HT-29 (cell line): ENCODE data around the gene SUCLG2. TPM values are rescaled to one million over a fixed set of nuclear protein-coding genes. Genes with fewer than 3 reads are reported as not detected.

Source experiments
- DNase-seq: peaks from one replicate; pipeline ENCODE4 v3.0.0-alpha.2; 2015; ENCODE audit warnings: low spot score
- total RNA-seq: library from RNA; depleted of rRNA; stranded (reverse); fragments of >200 nt; shearing (Covaris generic); gene quantifications from 2 replicates; pipeline ENCODE4 v1.2.3, GENCODE V29; 2014

SUCLG2 gene
- total RNA-seq, 1 experiment from 2014 or later: 13.9 TPM

DNA sequence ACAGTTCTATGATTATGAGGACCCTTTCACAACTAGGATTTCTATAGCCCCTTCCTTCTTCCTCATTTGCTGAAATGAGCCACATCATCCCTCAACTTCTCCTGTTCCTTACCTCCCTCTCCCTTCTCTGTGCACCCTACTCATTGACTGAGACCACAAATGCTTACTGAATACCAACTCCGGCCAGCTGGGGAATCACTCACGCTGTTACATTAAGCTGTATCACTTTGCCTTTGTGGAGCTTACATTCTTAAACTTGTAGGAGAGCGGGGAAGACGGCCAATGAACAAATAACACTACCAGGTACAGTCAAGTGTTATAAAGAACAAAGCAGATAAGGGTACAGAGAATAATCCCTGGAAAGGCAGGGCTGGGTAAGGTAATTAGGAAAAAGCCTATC lies 5.7 kb downstream of the SUCLG2 start:
- no peak for DNase-seq

DNA sequence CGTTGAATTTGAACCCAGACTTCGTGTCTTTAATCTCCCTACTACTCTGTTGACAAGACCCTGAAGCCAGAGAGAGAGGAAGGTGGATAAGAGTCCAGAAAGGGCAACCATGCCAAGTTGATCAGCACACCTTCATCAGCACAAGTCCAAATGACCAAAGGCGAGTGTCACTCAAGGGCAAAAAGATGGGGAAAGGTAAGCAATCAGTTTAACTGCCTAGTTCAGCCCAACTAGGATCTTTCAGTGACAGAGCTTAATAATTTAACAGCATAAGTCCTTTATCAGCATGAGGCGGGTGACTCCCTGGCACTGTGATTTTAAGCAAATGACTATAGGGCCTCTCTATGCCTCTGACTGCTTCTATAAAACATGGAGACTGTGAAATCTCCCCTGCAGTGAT lies 6.2 kb downstream of the SUCLG2 start:
- no peak for DNase-seq

GRCh38 chr3:67647390-67647878 lies 7.0 kb downstream of the SUCLG2 start:
- peak; percentile 52 for DNase-seq

- no peak for DNase-seq
Observed at GRCh38 chr3:67646586-67647234, 7.7 kb downstream of the SUCLG2 start.

DNA sequence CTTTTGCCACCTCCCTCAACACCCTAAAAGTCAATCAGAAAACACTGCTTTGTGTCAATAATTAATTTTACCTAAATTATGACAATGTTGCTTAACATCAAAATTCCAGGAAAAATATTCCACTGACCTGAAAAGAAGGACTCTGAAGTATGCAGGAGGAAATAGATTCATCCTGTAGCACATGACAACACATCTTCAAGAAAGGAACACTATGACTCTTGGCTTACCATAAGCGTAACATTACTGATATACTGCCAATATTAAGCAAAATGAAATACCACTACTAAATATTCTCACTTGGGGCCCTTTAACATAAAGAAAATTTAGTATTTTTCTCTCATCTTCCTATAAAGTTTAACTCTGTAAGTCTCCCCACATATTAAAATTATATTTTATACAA lies 9.6 kb downstream of the SUCLG2 start:
- DNase-seq: no peak

- no peak for DNase-seq
Observed at GRCh38 chr3:67642734-67643133, 11.7 kb downstream of the SUCLG2 start.

- DNase-seq: no peak
Observed at GRCh38 chr3:67642190-67642589, 12.2 kb downstream of the SUCLG2 start.

- DNase-seq: no peak
Observed at GRCh38 chr3:67641451-67641850, 13.0 kb downstream of the SUCLG2 start.

- no peak for DNase-seq
Observed at GRCh38 chr3:67640023-67640660, 14.3 kb downstream of the SUCLG2 start.

- DNase-seq: no peak
Observed at GRCh38 chr3:67637255-67637900, 17.0 kb downstream of the SUCLG2 start.

DNA sequence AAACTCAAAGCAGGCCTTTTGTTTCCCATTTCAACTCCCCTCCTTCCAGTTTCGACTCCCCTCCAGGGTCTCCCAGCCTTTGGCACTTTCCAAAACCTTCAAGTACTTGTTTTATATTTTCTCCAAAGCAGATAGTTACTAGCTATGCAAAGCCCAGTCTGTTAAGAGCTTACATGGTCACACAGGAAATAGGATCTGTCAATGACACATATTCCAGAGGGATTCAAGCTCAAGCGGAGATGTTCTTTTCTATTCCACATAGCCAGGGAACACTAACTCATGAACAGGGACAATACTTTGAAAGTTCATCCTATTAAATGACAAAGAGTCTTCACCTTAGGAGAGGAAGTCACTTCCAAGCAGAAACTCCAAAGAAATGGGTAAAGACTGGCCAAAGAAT lies 18.6 kb downstream of the SUCLG2 start:
- DNase-seq: no peak

DNA sequence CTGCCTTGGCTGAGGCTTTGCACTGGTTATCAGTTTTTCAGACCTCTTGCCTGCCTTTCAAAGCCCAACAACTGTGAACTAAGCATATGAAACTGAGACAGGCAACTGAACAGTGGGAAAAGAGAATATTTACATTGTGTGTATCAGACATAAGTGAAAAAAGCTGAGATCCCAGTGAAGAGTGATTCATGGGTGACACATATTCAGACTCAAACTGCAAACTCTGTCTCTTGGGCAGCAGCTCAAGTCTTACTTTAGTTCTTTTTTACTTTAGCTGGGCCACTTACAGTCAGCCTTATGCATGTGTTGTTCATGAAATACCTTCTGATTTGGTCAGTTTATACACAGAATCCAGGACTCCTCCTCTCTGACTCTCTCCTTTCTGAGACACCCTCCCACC lies 19.2 kb downstream of the SUCLG2 start:
- DNase-seq: no peak

DNA sequence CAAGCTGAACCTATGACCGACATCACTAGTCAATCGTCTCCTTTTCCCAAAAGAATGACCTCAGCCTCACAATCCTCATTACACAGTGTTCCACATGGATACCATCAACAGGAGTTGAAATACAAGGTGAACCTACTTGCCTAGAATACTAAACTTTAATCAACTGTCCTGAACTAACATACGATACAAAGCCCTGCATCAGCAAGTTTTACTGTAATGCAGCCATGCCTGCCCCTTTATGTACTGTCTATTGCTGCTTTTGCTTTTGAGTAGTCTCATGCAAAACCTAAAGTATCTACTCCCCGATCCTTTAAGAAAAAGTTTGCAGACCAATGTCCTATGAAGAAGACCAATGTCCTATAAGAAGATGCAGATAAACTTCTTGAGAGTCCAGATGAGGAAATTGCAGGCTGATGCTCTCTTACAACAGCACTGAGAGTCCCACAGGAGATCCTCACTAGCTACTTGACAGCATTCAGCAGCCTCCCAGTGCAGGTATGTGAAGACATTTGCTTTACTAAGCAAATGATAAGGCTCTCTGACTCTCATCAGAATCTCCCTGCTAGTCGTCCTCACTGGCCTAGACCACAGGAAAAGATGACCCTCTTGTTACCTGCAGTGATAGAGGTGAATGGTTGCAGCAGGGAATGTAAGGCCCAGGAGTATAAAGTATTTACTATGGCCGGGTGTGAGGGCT lies 23.6 kb downstream of the SUCLG2 start:
- no peak for DNase-seq

DNA sequence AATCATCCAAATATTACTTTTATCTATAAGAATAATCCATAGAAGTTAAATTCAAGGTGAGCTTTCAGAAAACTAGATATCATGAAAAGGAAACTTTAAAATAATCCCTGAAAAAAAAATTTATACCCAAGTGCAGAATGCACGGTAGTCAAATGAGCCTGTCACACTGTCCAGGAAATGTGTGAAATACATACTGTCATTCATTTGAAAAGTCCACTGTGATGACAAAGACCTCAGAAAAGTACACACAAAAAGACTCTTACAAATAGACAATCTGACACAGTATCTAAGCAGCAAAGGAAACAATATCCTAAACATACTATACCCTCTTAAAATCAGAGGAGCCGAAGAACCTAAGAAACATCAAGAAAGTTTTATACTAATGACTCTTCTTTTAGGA lies 29.7 kb downstream of the SUCLG2 start:
- DNase-seq: no peak

- DNase-seq: no peak
Observed at GRCh38 chr3:67624078-67624477, 30.3 kb downstream of the SUCLG2 start.

- no peak for DNase-seq
Observed at GRCh38 chr3:67622652-67623051, 31.8 kb downstream of the SUCLG2 start.

- peak; percentile 21 for DNase-seq
Observed at GRCh38 chr3:67620869-67621268, 33.5 kb downstream of the SUCLG2 start.

DNA sequence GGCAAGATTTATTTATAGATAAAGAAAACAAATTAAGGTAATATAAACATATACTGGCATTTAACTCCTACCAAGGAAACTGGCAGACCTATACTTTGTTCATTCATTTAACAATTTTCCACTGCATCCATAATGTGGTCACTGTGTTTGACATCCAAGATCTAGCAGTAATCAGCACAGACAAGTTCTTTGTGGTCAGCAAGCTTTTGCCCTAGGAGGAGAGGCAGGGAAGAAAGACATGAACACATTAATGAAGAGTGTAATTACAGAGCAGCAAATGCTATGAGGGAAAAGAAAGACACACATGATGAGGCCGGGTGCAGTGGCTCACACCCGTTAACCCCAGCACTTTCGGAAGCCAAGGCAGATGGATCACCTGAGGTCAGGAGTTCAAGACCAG lies 34.4 kb downstream of the SUCLG2 start:
- DNase-seq: no peak

DNA sequence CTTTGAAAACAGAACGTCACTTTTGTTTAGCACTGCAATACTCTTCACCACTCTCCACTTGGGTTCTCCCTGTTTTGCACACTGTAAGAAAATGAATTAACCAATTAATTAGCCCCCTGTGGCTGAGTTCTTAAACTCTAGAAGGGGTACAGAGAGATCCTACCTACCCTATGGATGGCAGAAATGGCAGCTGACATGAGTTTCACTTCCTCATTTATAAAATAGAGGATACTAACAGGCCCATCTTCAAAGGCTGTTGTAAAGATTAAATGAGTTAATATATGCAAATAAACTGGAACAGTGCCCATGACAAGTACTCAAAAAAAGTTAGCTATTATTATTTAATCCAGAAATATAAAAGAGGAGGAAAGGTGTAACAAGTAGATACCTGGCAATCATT lies 36.9 kb downstream of the SUCLG2 start:
- DNase-seq: no peak

DNA sequence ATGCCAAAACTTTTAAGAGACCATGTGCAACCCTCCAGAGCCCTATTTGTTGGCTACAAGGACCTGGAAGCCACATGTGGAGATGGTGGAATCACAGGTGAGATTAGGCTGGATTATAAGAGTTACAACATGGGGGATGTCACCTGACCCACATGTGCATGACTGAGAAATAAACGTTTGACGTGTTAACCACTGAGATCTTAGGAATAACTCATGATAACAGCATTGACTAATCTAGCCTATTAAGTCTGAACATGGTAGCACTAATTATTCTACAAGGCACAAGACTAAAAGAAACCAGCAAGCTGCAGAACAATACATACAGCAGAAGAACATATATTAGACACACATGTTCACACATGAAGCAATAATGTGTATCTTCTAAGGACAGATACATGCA lies 38.4 kb downstream of the SUCLG2 start:
- DNase-seq: no peak

DNA sequence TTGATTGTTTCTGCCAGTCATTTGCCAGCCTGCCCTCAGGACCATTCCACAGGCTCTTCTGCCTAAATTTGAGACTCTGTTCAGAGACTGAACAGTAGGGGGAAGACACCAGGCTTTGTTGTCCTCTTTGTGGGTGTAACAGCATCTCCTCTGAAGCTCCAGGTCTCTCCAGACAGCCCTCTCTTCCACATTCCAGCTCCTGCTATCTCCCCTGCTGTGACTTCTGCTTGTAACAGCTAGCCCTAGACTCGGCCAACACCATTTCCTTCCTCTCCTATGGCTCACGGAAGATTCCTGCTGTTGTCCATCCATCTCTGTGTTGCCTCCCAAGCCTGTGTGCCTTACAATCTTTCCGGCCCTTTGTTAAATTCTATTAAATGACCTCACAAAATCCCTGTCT lies 40.2 kb downstream of the SUCLG2 start:
- no peak for DNase-seq

- DNase-seq: peak; percentile 7
Observed at GRCh38 chr3:67610458-67610857, 44.0 kb downstream of the SUCLG2 start.
